Measurements from ENCODE around the gene ACTR2.

DNA sequence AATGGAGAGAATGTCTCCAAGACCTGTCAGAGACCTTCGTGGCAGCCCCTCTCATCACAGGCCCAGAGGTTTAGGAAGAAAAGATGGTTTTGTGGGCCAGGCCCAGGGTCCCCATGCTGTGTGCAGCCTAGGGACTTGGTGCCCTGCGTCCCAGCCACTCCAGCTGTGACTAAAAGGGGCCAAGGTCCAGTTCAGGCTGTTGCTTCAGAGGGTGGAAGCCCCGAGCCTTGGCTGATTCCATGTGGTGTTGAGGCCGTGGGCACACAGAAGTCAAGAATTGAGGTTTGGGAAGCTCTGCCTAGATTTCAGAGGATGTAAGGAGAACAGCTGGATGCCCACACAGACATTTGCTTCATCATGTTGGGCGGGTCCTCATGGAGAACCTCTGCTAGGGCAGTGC is 45.1 kb upstream of the ACTR2 start:
- TF ChIP-seq RAD21 (IDR thresholded peaks at IDR 0.05; ENCODE audit: low read depth) (no peak), TAF1 (IDR thresholded peaks at IDR 0.05; ENCODE audit: low read depth) (no peak), NFIC (IDR thresholded peaks at IDR 0.05) (no peak), ZBTB7A (IDR thresholded peaks at IDR 0.05; ENCODE audit: low read depth) (no peak), EGR1 (IDR thresholded peaks at IDR 0.05) (no peak), CREB1 (IDR thresholded peaks at IDR 0.05; ENCODE audit: low read depth) (no peak), YY1 (IDR thresholded peaks at IDR 0.05; ENCODE audit: low read depth) (no peak), TCF12 (IDR thresholded peaks at IDR 0.05; ENCODE audit: low read depth) (no peak), USF1 (IDR thresholded peaks at IDR 0.05) (no peak), TEAD4 (IDR thresholded peaks at IDR 0.05) (no peak), EP300 (IDR thresholded peaks at IDR 0.05; ENCODE audit: borderline replicate concordance) (no peak), REST (IDR thresholded peaks at IDR 0.05; ENCODE audit: low read depth) (no peak), FOXM1 (IDR thresholded peaks at IDR 0.05; ENCODE audit: borderline replicate concordance, low read depth) (no peak)
- TF ChIP-seq, protein P1, sequence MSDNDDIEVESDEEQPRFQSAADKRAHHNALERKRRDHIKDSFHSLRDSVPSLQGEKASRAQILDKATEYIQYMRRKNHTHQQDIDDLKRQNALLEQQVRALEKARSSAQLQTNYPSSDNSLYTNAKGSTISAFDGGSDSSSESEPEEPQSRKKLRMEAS (IDR thresholded peaks at IDR 0.05) = no peak
